ENCODE measurements around the gene EED.

GRCh38 chr11:86264649-86265048 lies 20.1 kb downstream of the EED start:
- no peak for TF ChIP-seq ZFP30 (CRISPR knock-in tag; IDR thresholded peaks at IDR 0.05)
- TF ChIP-seq, protein P1, sequence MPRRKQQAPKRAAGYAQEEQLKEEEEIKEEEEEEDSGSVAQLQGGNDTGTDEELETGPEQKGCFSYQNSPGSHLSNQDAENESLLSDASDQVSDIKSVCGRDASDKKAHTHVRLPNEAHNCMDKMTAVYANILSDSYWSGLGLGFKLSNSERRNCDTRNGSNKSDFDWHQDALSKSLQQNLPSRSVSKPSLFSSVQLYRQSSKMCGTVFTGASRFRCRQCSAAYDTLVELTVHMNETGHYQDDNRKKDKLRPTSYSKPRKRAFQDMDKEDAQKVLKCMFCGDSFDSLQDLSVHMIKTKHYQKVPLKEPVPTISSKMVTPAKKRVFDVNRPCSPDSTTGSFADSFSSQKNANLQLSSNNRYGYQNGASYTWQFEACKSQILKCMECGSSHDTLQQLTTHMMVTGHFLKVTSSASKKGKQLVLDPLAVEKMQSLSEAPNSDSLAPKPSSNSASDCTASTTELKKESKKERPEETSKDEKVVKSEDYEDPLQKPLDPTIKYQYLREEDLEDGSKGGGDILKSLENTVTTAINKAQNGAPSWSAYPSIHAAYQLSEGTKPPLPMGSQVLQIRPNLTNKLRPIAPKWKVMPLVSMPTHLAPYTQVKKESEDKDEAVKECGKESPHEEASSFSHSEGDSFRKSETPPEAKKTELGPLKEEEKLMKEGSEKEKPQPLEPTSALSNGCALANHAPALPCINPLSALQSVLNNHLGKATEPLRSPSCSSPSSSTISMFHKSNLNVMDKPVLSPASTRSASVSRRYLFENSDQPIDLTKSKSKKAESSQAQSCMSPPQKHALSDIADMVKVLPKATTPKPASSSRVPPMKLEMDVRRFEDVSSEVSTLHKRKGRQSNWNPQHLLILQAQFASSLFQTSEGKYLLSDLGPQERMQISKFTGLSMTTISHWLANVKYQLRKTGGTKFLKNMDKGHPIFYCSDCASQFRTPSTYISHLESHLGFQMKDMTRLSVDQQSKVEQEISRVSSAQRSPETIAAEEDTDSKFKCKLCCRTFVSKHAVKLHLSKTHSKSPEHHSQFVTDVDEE (CRISPR knock-in tag; IDR thresholded peaks at IDR 0.05) = no peak
